Effector memory CD4-positive, alpha-beta T cell (primary cell): ENCODE measurements around the gene PPP1R3G.

ENCODE experiments used
- DNase-seq, 3 donors: peaks; one replicate each; pipeline ENCODE4 v3.0.0-alpha.2; 2020
- H3K27ac ChIP-seq: 2 replicates; pipeline ENCODE4 v1.7.0; 2013; ENCODE audit warnings: mild to moderate bottlenecking, low read length, moderate library complexity; ENCODE audit not compliant: insufficient read depth, poor library complexity, severe bottlenecking
- H3K27me3 ChIP-seq: replicated peaks from 2 replicates; pipeline ENCODE4 v1.7.0; 2013; ENCODE audit warnings: mild to moderate bottlenecking, low read length; ENCODE audit not compliant: insufficient read depth, control insufficient read depth, poor library complexity, severe bottlenecking
- H3K36me3 ChIP-seq: 2 replicates; pipeline ENCODE4 v1.7.0; 2013; ENCODE audit warnings: mild to moderate bottlenecking, low read length, moderate library complexity; ENCODE audit not compliant: control insufficient read depth, insufficient read depth
- H3K4me1 ChIP-seq: 2 replicates; pipeline ENCODE4 v1.7.0; 2013; ENCODE audit warnings: low read length, mild to moderate bottlenecking; ENCODE audit not compliant: control insufficient read depth, insufficient read depth, poor library complexity, severe bottlenecking
- H3K4me3 ChIP-seq: 2 replicates; pipeline ENCODE4 v1.7.0; 2013; ENCODE audit warnings: low read length, low read depth, mild to moderate bottlenecking; ENCODE audit not compliant: insufficient read depth, poor library complexity, severe bottlenecking
- H3K9me3 ChIP-seq: 2 replicates; pipeline ENCODE4 v1.7.0; 2013; ENCODE audit warnings: mild to moderate bottlenecking, low read length, moderate library complexity; ENCODE audit not compliant: control insufficient read depth

Gene PPP1R3G

DNA sequence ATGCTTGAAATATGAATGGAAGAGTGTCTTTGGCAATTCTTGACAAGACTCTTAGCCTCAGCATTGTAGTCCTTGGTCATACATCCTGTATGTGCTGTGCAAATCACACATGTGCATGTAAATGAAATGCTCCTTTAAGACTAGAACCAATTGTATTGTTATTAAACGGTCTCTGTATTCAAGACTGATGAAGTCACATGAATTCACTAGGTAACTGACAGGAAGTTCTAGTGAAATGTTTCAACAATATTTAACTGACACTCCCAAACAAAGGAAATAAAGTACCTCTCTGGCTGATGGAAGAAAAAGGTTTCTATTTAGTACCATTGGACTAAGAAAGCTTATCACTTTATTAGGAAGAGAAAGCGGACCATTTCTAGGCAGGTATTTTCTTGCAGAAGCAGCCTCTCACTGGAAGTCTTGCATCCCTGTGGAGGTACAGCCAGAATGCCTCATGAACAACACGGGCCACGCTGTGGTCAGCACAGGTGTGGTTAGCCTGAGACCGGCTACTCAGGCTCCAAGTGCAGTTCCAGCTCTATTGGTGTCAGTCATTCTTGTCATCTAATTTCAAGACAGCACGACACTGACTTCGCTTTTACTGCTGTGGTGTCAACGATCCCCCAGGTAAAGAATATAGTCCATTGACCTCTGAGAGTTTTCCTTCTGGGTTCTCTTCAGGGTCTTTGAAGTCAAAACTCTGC, 17.3 kb downstream of the PPP1R3G start:
- Histone ChIP-seq H3K27me3 (no peaks in the 10 kb centered on the region), H3K9me3 (no peaks in the 10 kb centered on the region), H3K36me3 (no peaks in the 10 kb centered on the region), H3K27ac (no peak overlapping the region), H3K4me1 (no peaks in the 10 kb centered on the region), H3K4me3 (no peak overlapping the region)
- no peak for DNase-seq

DNA sequence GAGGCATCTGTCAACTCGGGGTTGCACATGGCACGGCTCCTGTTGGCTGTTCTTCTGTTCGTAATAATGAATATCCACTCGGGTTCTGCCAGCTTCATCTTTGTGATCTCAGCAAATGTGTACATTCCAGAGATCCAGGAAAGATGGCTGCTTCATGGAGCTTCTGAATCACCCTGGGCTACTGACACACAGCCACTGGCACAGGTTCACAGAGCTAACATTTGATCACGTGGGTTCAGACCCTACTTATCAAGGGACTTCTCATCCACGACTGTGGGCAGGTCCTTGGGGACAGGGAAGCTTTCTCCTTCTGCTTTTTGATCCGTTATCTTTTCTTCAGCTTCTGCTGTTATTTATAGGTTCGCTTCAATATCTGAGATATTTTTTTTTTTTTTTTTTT, 18.1 kb downstream of the PPP1R3G start:
- Histone ChIP-seq H3K27ac (no peak overlapping the region), H3K9me3 (no peaks in the 10 kb centered on the region), H3K4me1 (no peaks in the 10 kb centered on the region), H3K36me3 (no peaks in the 10 kb centered on the region), H3K27me3 (no peaks in the 10 kb centered on the region), H3K4me3 (no peak overlapping the region)
- DNase-seq, result no peak

DNA sequence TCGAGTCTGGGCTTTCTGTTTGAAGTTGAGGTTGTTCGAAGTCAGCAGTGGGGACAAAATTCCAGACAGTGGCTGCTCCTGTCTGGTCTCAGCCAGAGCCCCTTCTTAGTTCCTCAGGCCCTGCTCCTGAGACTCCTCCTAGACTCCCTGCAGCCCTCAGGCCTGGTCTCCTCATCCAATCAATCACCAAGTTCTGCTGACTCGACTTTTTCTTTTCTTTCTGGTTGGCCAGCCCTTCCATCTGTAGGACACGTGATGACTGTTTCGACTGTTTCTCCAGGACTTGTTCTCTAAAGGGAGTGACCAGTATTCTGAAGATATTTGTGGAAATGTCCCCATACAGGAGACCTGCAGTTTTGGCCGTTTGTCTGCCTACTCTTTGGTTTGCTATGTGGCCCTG, 19.5 kb downstream of the PPP1R3G start:
- H3K4me1 ChIP-seq, result no peaks in the 10 kb centered on the region
- no peaks in the 10 kb centered on the region for H3K27me3 ChIP-seq
- no peak for DNase-seq
- no peak overlapping the region for H3K27ac ChIP-seq
- H3K36me3 ChIP-seq, result no peaks in the 10 kb centered on the region
- H3K4me3 ChIP-seq, result no peak overlapping the region
- H3K9me3 ChIP-seq, result no peaks in the 10 kb centered on the region

DNA sequence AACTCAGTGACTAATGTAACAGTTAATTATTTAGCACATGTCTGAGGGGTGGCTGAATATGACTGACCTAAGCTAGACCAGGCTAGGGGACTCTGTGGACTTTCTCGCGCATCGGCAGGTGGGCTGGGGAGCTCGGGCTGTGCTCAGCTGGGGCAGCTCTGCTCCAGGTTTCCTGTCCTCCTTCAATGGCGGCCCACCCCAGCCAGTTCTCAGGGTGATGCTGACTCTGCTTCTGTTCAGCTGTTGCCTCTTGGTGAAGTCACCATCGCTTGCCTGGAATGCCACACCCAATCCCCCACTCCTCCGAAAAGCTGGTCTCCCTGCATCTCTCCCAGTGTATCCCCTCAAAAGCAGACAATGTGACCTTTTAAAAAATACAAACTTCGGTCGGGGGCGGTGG, 20.0 kb downstream of the PPP1R3G start:
- no peaks in the 10 kb centered on the region for H3K4me1 ChIP-seq
- H3K36me3 ChIP-seq, result no peaks in the 10 kb centered on the region
- no peak overlapping the region for H3K27ac ChIP-seq
- no peaks in the 10 kb centered on the region for H3K27me3 ChIP-seq
- no peak overlapping the region for H3K4me3 ChIP-seq
- DNase-seq, result no peak
- no peaks in the 10 kb centered on the region for H3K9me3 ChIP-seq

DNA sequence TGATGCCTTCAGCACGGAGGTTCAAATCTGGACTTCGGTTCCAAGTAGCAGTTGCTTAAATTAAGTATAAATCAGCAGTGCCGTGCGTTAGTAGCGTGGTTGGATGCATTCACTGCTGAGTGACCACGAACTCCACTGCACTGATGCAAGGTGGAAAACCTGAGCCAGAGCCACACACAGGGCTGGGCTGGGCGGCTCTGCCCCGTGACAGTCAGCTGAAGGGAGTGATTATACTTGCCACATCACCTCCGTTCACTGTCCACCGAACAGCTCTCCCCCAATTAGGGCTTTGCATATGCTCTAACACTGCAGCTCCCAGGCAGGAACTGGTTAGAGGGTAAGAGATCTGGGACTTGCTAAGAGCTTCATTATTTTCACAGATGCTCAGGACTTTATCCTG, 22.2 kb downstream of the PPP1R3G start:
- no peaks in the 10 kb centered on the region for H3K36me3 ChIP-seq
- no peak overlapping the region for H3K4me3 ChIP-seq
- no peaks in the 10 kb centered on the region for H3K27me3 ChIP-seq
- no peak for DNase-seq
- H3K4me1 ChIP-seq, result no peaks in the 10 kb centered on the region
- no peaks in the 10 kb centered on the region for H3K9me3 ChIP-seq
- no peak overlapping the region for H3K27ac ChIP-seq

DNA sequence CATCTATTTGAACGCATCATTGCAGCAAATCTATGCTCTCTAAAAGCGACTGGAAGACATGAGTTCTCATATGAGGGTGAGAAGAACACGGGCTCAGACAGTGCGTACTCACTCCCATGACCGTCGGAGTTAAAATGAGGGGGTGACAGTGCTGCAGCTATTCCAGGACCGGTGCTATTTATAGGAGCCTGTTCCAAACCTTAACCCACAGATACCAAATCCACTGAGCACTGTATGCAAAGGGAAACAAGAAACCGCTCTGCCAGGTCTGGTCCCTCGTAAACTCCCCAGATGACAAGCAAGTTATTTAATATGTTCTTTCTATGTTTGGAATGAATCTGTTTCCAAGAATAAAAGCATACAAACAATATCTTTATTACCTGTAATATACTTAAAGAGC, 22.9 kb downstream of the PPP1R3G start:
- H3K4me1 ChIP-seq, result no peaks in the 10 kb centered on the region
- H3K36me3 ChIP-seq, result no peaks in the 10 kb centered on the region
- H3K27ac ChIP-seq, result no peak overlapping the region
- no peaks in the 10 kb centered on the region for H3K9me3 ChIP-seq
- H3K4me3 ChIP-seq, result no peak overlapping the region
- no peaks in the 10 kb centered on the region for H3K27me3 ChIP-seq
- DNase-seq, result no peak

DNA sequence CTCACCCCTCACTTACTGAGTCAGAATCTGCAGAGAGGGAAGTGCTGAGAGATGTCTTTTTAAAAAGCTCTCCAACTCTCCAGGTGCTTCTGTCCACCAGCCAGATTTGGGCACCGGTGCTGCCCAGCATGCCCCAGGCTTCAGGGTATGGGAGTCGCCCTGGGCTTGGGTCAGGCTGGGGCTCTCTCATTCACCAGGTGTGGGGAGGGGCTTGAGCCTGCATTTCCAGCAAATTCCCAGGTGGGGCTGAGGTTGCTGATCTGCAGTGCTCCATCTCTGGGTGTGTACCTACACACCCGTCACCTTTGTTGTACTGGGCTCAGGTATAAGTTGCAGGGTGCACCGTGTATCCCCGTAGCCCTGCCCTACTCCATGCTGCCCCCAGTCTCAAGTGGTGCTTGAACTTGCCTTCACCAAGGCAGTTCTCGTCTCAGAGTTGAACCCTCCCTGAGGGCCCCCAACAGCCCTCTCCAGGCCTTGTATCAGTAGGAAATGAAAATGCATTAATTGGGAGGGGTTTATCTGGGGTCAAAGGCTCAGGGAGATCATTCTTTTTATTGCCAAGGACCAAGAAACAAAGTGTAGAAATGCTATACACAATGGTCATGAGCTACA, 23.5 kb downstream of the PPP1R3G start:
- H3K4me3 ChIP-seq, result no peak overlapping the region
- H3K36me3 ChIP-seq, result no peaks in the 10 kb centered on the region
- H3K9me3 ChIP-seq, result no peaks in the 10 kb centered on the region
- no peak for DNase-seq
- no peaks in the 10 kb centered on the region for H3K27me3 ChIP-seq
- H3K4me1 ChIP-seq, result no peaks in the 10 kb centered on the region
- no peak overlapping the region for H3K27ac ChIP-seq

DNA sequence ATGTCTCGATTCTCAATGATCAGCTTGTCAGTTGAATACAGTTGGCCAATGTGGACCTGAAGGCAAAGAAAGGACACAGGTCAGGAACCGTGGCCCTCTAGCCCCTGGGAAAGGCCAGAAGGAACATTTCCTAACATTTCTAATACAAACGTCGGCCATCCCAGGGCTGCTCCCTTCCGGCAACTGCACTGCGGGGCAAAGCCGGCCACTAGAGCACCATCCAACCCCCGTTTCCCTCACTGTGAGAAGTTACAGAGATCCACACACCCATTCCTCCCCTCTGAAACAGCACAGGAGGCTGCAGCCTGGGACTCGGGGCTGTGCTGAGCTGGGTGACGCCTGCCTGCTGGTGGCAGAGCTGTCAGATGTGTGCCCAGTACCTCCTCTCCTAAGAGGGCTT, 24.3 kb downstream of the PPP1R3G start:
- no peaks in the 10 kb centered on the region for H3K9me3 ChIP-seq
- no peak overlapping the region for H3K27ac ChIP-seq
- no peaks in the 10 kb centered on the region for H3K4me1 ChIP-seq
- no peak for DNase-seq
- H3K36me3 ChIP-seq, result no peaks in the 10 kb centered on the region
- H3K27me3 ChIP-seq, result no peaks in the 10 kb centered on the region
- H3K4me3 ChIP-seq, result no peak overlapping the region

DNA sequence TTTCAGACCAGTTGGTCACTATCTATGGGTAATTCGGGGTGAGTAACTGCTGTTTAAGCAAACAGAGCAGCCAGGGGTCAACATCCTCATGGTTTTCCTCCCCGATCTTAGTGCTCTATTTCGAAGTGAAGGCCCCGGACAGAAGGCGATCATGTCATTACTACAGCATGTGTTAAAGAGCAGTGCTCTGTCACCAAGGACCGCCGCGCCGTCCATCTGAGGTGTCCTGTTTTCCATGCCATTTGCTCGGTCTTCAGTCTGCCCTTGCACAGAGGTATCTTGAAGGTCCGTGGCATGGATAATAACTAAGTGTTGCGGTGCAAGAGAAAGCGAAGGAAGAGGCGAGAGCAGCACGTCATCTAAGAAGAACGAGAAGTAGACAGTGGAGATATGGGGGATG, 25.1 kb downstream of the PPP1R3G start:
- no peaks in the 10 kb centered on the region for H3K36me3 ChIP-seq
- H3K27ac ChIP-seq, result no peak overlapping the region
- no peak for DNase-seq

DNA sequence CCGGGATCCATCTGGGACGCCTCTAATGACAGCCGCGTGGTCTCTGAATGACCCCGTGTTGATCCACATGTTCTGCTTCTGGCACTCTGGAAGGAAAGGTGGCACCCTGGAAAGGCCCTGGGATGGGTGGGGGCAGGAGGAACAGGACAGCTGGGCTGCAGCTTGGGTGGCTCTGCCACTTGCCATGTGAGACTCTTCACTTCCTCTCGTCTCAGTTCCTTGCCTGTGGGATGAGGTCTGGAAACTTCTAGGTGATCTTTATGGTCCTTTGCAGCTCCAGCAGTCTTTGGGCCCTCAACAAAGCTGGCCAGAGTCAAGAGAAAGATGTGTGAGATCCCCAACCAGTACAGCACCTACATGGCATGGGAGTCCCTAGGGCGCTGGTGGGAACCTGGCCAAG, 26.5 kb downstream of the PPP1R3G start:
- DNase-seq, result no peak
- no peaks in the 10 kb centered on the region for H3K36me3 ChIP-seq
- no peaks in the 10 kb centered on the region for H3K27me3 ChIP-seq
- no peaks in the 10 kb centered on the region for H3K4me1 ChIP-seq
- no peak overlapping the region for H3K27ac ChIP-seq
- H3K4me3 ChIP-seq, result no peak overlapping the region
- H3K9me3 ChIP-seq, result no peaks in the 10 kb centered on the region

More for the DNA sequence above, 25.1 kb downstream of the PPP1R3G start:
- Histone ChIP-seq H3K27me3 (no peaks in the 10 kb centered on the region), H3K4me1 (no peaks in the 10 kb centered on the region), H3K4me3 (no peak overlapping the region), H3K9me3 (no peaks in the 10 kb centered on the region)
